SU-DHL-6 (cell line): ENCODE results near the gene SCFD2.

Experiments used
- H2AFZ ChIP-seq: fragments of 200-600 bp; sonication (generic); 2 replicates; pipeline ENCODE4 v1.6.1; 2014; ENCODE audit warnings: low read depth, mild to moderate bottlenecking, moderate library complexity, mixed read lengths, antibody characterized with exemption, low read length; ENCODE audit not compliant: severe bottlenecking
- H3F3A ChIP-seq: fragments of 200-600 bp; shearing (Covaris generic); 2 replicates; pipeline ENCODE4 v1.6.0; 2016; ENCODE audit warnings: antibody characterized with exemption, mild to moderate bottlenecking; ENCODE audit not compliant: insufficient read depth
- H3K27ac ChIP-seq: fragments of 200-600 bp; sonication (generic); 2 replicates; pipeline ENCODE4 v1.5.1; 2016; ENCODE audit warnings: low read depth, mild to moderate bottlenecking, low read length, moderate library complexity, mixed read lengths
- H3K27me3 ChIP-seq: fragments of 200-600 bp; sonication (generic), shearing (Covaris generic); 2 replicates; pipeline ENCODE4 v1.6.0; 2014; ENCODE audit warnings: mild to moderate bottlenecking, low read length
- H3K36me3 ChIP-seq: fragments of 200-600 bp; sonication (generic); 2 replicates; pipeline ENCODE4 v1.6.1; 2014; ENCODE audit warnings: mild to moderate bottlenecking, low read length, mixed read lengths
- H3K4me2 ChIP-seq: fragments of 300-600, 200-600 bp; shearing (Covaris generic), sonication (generic); 2 replicates; pipeline ENCODE4 v1.6.0; 2014; ENCODE audit warnings: low read length, low read depth, mild to moderate bottlenecking; ENCODE audit not compliant: poor library complexity, severe bottlenecking
- H3K4me3 ChIP-seq: fragments of 200-600 bp; sonication (generic); 2 replicates; pipeline ENCODE4 v1.5.1; 2014; ENCODE audit warnings: antibody characterized with exemption, low read length, mild to moderate bottlenecking, mixed read lengths; ENCODE audit not compliant: insufficient read depth, poor library complexity, severe bottlenecking
- H3K79me2 ChIP-seq: fragments of 200-600 bp; sonication (generic); 2 replicates; pipeline ENCODE4 v1.6.1; 2014; ENCODE audit warnings: mild to moderate bottlenecking, low read length, moderate library complexity; ENCODE audit not compliant: insufficient read depth
- H3K9ac ChIP-seq: fragments of 200-600 bp; sonication (generic); 2 replicates; pipeline ENCODE4 v1.7.0; 2014; ENCODE audit warnings: mild to moderate bottlenecking, low read length
- H3K9me2 ChIP-seq: fragments of 200-600 bp; sonication (generic); replicated peaks from 2 replicates; pipeline ENCODE4 v1.6.1; 2014; ENCODE audit warnings: low read length; ENCODE audit not compliant: insufficient read depth
- H3K9me3 ChIP-seq: fragments of 200-600 bp; sonication (generic); 2 replicates; pipeline ENCODE4 v1.6.1; 2014; ENCODE audit warnings: low read length, mixed read lengths; ENCODE audit not compliant: insufficient read depth
- H4K20me1 ChIP-seq: fragments of 200-600 bp; sonication (generic); 2 replicates; pipeline ENCODE4 v1.6.1; 2014; ENCODE audit warnings: low read depth, mild to moderate bottlenecking, antibody characterized with exemption, low read length, moderate library complexity, mixed read lengths
- EZH2phosphoT487 ChIP-seq: fragments of 200-600 bp; sonication (generic), shearing (Covaris generic); conservative IDR thresholded peaks from 2 replicates; pipeline ENCODE4 v1.6.1; 2018; ENCODE audit warnings: mild to moderate bottlenecking, antibody characterized with exemption, low read length, moderate library complexity, mixed read lengths
- TF ChIP-seq, protein P1 (sequence below): fragments of 200-600 bp; sonication (generic); IDR thresholded peaks from one replicate; pipeline ENCODE4 v1.5.1; 2017; ENCODE audit warnings: antibody characterized with exemption, mild to moderate bottlenecking, low read length, moderate library complexity; ENCODE audit not compliant: insufficient read depth, poor library complexity, severe bottlenecking

SCFD2 gene

DNA sequence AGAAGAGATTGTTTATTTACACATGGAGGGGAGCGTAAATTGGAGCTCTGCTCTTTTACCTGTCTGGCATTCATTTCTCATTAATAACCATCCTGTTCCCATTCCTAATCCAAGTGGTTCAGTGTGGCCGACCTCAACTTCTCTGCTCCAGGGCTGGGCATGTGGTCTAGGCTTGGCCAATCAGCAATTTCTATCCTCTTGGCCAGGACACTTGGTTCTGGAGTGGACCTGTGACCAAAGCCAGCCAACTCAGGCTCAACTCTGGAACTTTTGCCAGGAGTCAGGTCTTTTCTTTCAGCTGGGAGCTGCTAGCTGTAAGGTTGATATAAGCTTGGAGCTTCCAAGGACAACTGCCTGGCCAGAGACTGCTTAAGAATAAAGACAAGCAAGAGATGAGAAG is 519.4 kb downstream of the SCFD2 start:
- H3K27me3 ChIP-seq = no peaks in the 10 kb centered on the region
- H3K4me2 ChIP-seq = no peak overlapping the region
- H3K9ac ChIP-seq = no peak overlapping the region
- no peaks in the 10 kb centered on the region for H3K79me2 ChIP-seq
- TF ChIP-seq, protein P1, sequence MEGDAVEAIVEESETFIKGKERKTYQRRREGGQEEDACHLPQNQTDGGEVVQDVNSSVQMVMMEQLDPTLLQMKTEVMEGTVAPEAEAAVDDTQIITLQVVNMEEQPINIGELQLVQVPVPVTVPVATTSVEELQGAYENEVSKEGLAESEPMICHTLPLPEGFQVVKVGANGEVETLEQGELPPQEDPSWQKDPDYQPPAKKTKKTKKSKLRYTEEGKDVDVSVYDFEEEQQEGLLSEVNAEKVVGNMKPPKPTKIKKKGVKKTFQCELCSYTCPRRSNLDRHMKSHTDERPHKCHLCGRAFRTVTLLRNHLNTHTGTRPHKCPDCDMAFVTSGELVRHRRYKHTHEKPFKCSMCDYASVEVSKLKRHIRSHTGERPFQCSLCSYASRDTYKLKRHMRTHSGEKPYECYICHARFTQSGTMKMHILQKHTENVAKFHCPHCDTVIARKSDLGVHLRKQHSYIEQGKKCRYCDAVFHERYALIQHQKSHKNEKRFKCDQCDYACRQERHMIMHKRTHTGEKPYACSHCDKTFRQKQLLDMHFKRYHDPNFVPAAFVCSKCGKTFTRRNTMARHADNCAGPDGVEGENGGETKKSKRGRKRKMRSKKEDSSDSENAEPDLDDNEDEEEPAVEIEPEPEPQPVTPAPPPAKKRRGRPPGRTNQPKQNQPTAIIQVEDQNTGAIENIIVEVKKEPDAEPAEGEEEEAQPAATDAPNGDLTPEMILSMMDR = no peak
- no peak for TF ChIP-seq EZH2phosphoT487
- H3K4me3 ChIP-seq = no peak overlapping the region
- no peak overlapping the region for H2AFZ ChIP-seq
- no peaks in the 10 kb centered on the region for H4K20me1 ChIP-seq
- no peaks in the 10 kb centered on the region for H3K36me3 ChIP-seq
- no peaks in the 10 kb centered on the region for H3K9me2 ChIP-seq
- no peak overlapping the region for H3K27ac ChIP-seq
- H3F3A ChIP-seq = no peaks in the 10 kb centered on the region
- no peaks in the 10 kb centered on the region for H3K9me3 ChIP-seq

DNA sequence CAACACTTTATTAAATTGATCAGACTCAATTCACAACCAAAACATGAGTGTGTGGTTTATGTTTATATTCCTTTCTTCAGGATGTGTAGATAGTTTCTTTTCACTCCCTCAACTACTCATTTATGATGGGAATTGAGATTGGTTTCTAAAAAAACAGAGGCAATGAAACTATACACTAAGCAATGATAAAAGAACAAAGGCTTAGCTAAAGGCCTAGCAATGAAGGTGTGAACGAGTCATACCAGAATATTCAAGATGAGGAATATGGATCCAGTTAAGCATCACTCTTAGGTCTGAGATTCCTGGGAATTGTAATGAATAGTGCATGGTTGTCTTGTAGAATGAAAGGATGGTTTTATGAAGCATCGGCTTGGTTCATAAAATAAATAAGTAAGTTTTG is 521.3 kb downstream of the SCFD2 start:
- H3K79me2 ChIP-seq = no peaks in the 10 kb centered on the region
- no peaks in the 10 kb centered on the region for H4K20me1 ChIP-seq
- H3K9me2 ChIP-seq = no peaks in the 10 kb centered on the region
- no peaks in the 10 kb centered on the region for H3K36me3 ChIP-seq
- H3K4me2 ChIP-seq = no peak overlapping the region
- no peaks in the 10 kb centered on the region for H3K27me3 ChIP-seq
- no peaks in the 10 kb centered on the region for H3K9me3 ChIP-seq
- H3K27ac ChIP-seq = no peak overlapping the region
- no peak overlapping the region for H3K9ac ChIP-seq
- no peak overlapping the region for H3K4me3 ChIP-seq
- H2AFZ ChIP-seq = no peak overlapping the region
- TF ChIP-seq EZH2phosphoT487 = no peak
- TF ChIP-seq, protein P1 = no peak
- no peaks in the 10 kb centered on the region for H3F3A ChIP-seq

DNA sequence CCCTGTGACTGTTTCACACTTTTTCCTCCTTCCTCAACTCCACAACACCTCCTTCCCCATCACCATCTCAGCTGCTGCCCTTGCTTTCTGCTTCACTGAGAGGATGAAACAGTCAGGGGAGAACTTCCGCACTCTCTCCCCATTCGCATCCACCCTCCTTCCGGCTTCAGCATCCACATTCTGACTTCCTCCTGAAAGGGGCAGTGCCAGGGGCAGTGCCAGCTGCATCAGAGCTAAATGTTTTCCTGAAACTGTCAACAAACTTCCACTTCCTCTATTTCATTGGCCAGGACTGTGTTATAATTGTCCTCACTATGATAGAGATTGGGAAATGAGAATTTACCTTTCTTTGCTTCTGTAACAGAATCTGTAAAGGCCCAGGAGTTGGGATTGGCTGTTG is 521.9 kb downstream of the SCFD2 start:
- TF ChIP-seq, protein P1 = no peak
- TF ChIP-seq EZH2phosphoT487 = no peak
- Histone ChIP-seq H3K27me3 (no peaks in the 10 kb centered on the region), H3F3A (no peaks in the 10 kb centered on the region), H3K9ac (no peak overlapping the region), H3K9me3 (no peaks in the 10 kb centered on the region), H3K79me2 (no peaks in the 10 kb centered on the region), H3K27ac (no peak overlapping the region), H3K9me2 (no peaks in the 10 kb centered on the region), H4K20me1 (no peaks in the 10 kb centered on the region), H3K4me3 (no peak overlapping the region), H2AFZ (no peak overlapping the region), H3K4me2 (no peak overlapping the region), H3K36me3 (no peaks in the 10 kb centered on the region)
